ENCODE measurements around the gene TMEM138.

Gene TMEM138

GRCh38 chr11:61404103-61404502 is 41.9 kb downstream of the TMEM138 start:
- no peak for FAIRE-seq
- no peak for DNase-seq (ENCODE audit: insufficient read length, low spot score)

GRCh38 chr11:61404641-61405040 is 42.5 kb downstream of the TMEM138 start:
- no peak for FAIRE-seq

GRCh38 chr11:61406067-61406466 is 43.9 kb downstream of the TMEM138 start:
- FAIRE-seq (no peak), DNase-seq (ENCODE audit: insufficient read length, low spot score) (no peak)

More at GRCh38 chr11:61404641-61405040, 42.5 kb downstream of the TMEM138 start:
- DNase-seq (ENCODE audit: insufficient read length, low spot score), result no peak

GRCh38 chr11:61406991-61407728 is 45.0 kb downstream of the TMEM138 start:
- no peak for DNase-seq (ENCODE audit: insufficient read length, low spot score)
- no peak for FAIRE-seq

- DNase-seq (ENCODE audit: insufficient read length, low spot score), result no peak
- FAIRE-seq, result no peak
Measured at GRCh38 chr11:61411589-61411988, 49.4 kb downstream of the TMEM138 start.

GRCh38 chr11:61413496-61413895 is 51.3 kb downstream of the TMEM138 start:
- DNase-seq (ENCODE audit: insufficient read length, low spot score), result no peak
- no peak for FAIRE-seq

GRCh38 chr11:61414547-61414946 is 52.4 kb downstream of the TMEM138 start:
- DNase-seq (ENCODE audit: insufficient read length, low spot score), result no peak
- FAIRE-seq, result no peak

DNA sequence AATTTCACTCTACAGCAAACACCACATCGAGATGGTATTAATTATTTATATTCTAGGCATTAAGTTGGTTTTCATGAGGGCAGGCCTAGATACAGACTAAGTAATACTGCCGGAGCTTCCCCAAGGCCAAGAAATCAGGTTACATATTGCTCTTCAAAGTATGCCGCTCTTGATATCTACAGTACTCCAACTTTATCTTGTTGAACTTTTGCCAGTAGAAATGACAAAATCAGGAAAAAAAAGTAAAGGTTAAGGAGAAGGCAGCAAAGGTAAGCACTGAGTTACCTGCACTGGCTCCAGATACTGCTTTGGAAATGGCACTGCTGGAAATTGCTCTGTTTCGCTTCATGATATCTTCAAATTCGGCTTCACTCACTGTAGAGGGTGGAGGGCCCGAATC is 53.2 kb downstream of the TMEM138 start:
- FAIRE-seq (no peak), DNase-seq (ENCODE audit: insufficient read length, low spot score) (no peak)

- FAIRE-seq, result no peak
- DNase-seq (ENCODE audit: insufficient read length, low spot score), result no peak
Measured at GRCh38 chr11:61416941-61417340, 54.8 kb downstream of the TMEM138 start.

GRCh38 chr11:61417670-61418069 is 55.5 kb downstream of the TMEM138 start:
- FAIRE-seq, result no peak
- DNase-seq (ENCODE audit: insufficient read length, low spot score), result no peak

DNA sequence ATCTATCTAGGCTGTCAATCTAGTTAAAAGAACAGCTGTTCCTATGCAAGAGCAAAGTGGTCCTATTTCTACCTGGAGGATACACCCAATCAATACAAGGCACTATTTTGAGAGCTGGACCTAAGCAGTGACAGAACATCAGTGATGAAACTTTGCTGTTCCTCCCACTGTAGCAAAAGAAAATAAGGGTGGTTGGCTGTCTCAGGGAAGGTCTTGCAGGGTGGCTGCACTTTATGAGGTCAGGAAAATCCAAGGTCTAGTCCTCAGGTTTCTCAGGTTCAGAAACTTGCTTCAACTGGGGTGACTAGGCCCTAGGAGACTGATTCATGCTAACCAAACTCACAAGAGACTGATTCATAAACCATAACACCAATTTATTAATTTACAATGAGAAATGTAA is 56.0 kb downstream of the TMEM138 start:
- FAIRE-seq, result no peak
- no peak for DNase-seq (ENCODE audit: insufficient read length, low spot score)
